Mesothelial cell of epicardium (in vitro differentiated cells): ENCODE measurements around the gene LITAF. TPM values are rescaled to one million over a fixed set of nuclear protein-coding genes. Genes with fewer than 3 reads are reported as not detected.

Experiments used
- DNase-seq, 2 experiments: peaks; one replicate each; pipeline ENCODE4 v3.0.0; 2021; ENCODE audit warnings: low spot score in 2 of 2; ENCODE audit not compliant: unreplicated experiment in 2 of 2
- H3K27ac Mint-ChIP-seq: 2 replicates; pipeline ENCODE4 v1.8.0; 2021; ENCODE audit warnings: mixed read lengths
- H3K27me3 Mint-ChIP-seq: 2 replicates; pipeline ENCODE4 v1.8.0; 2021; ENCODE audit warnings: low read depth, mixed read lengths
- H3K36me3 Mint-ChIP-seq: 2 replicates; pipeline ENCODE4 v1.8.0; 2021; ENCODE audit warnings: mixed read lengths
- H3K4me1 Mint-ChIP-seq: 2 replicates; pipeline ENCODE4 v1.8.0; 2021; ENCODE audit warnings: mixed read lengths
- H3K4me3 Mint-ChIP-seq: 2 replicates; pipeline ENCODE4 v1.8.0; 2021; ENCODE audit warnings: mild to moderate bottlenecking, moderate library complexity, mixed read lengths
- H3K9me3 Mint-ChIP-seq: 2 replicates; pipeline ENCODE4 v1.8.0; 2021; ENCODE audit warnings: mixed read lengths
- total RNA-seq: library from RNA; stranded (reverse); gene quantifications from 3 replicates; pipeline ENCODE4 v1.2.1, GENCODE V29; 2021
- TF ChIP-seq, protein P1 (sequence below): fragments of 200-600 bp; sonication (generic); IDR thresholded peaks from one replicate; pipeline ENCODE4 v1.5.0; 2021; ENCODE audit warnings: antibody characterized with exemption; ENCODE audit not compliant: unreplicated experiment

Gene LITAF
- total RNA-seq, 1 donor from 2014 or later, result 60.8 TPM

- H3K36me3 Mint-ChIP-seq, result no peaks in the 10 kb centered on the region
- peaks cover 40% of the 10 kb centered on the region for H3K4me1 Mint-ChIP-seq
Measured at GRCh38 chr16:11586378-11586855, 302 bp downstream of the LITAF start.

DNA sequence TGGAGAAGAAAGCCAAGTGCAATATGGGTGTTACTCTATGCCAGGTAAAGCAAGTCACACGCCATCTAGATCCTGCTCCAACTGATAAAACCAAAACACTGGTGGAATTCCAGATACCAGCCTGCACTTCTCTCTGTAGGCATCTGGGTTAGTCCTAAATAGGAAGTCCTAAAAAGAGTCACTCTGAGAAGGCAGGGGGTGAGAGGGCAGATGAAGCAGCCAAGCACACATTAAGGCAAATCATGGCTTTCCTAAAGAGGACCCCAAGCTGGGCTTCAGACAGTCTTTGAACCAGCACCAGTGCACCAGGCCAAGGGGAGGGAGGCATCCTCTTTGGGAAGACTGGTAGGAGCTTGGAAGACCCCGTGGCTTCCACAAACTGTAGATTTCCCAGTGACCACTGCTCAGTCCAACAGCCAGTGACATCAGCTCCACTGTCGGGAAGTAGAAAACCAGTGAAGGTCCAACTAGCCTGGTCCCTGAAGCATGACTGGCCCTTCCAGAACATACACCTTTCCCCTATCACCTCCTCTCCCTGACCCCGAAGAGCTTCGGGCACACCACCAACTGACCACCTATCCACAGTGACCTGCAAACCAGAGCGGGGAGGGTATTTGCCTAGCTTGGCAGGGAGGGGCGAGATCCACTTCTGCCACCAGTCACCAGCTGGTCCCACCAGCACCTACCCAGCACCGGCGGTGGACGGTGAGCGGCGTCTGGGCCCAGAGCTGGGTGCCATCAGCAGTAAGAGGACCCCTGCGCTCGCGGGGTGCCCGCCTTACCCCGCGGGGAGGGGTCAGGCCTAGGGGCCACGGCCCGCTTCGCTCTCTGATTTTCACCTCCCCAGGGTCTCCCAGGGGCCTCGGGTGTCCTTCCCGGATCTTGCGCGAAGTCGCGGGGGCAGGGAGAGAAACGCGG, 1.0 kb downstream of the LITAF start:
- TF ChIP-seq, protein P1, sequence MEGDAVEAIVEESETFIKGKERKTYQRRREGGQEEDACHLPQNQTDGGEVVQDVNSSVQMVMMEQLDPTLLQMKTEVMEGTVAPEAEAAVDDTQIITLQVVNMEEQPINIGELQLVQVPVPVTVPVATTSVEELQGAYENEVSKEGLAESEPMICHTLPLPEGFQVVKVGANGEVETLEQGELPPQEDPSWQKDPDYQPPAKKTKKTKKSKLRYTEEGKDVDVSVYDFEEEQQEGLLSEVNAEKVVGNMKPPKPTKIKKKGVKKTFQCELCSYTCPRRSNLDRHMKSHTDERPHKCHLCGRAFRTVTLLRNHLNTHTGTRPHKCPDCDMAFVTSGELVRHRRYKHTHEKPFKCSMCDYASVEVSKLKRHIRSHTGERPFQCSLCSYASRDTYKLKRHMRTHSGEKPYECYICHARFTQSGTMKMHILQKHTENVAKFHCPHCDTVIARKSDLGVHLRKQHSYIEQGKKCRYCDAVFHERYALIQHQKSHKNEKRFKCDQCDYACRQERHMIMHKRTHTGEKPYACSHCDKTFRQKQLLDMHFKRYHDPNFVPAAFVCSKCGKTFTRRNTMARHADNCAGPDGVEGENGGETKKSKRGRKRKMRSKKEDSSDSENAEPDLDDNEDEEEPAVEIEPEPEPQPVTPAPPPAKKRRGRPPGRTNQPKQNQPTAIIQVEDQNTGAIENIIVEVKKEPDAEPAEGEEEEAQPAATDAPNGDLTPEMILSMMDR, result no peak
- Mint-ChIP-seq H3K36me3 (no peaks in the 10 kb centered on the region), H3K9me3 (no peaks in the 10 kb centered on the region), H3K27me3 (no peaks in the 10 kb centered on the region), H3K4me3 (peak overlapping the region; percentile 80), H3K4me1 (peaks cover 40% of the 10 kb centered on the region), H3K27ac (peak overlapping the region; percentile 81)
- DNase-seq, result no peak

More at GRCh38 chr16:11586378-11586855, 302 bp downstream of the LITAF start:
- no peaks in the 10 kb centered on the region for H3K9me3 Mint-ChIP-seq
- H3K27ac Mint-ChIP-seq, result peak overlapping the region; percentile 81
- H3K27me3 Mint-ChIP-seq, result no peaks in the 10 kb centered on the region
- peak overlapping the region; percentile 80 for H3K4me3 Mint-ChIP-seq
- TF ChIP-seq, protein P1, result no peak
- DNase-seq, result no peak

DNA sequence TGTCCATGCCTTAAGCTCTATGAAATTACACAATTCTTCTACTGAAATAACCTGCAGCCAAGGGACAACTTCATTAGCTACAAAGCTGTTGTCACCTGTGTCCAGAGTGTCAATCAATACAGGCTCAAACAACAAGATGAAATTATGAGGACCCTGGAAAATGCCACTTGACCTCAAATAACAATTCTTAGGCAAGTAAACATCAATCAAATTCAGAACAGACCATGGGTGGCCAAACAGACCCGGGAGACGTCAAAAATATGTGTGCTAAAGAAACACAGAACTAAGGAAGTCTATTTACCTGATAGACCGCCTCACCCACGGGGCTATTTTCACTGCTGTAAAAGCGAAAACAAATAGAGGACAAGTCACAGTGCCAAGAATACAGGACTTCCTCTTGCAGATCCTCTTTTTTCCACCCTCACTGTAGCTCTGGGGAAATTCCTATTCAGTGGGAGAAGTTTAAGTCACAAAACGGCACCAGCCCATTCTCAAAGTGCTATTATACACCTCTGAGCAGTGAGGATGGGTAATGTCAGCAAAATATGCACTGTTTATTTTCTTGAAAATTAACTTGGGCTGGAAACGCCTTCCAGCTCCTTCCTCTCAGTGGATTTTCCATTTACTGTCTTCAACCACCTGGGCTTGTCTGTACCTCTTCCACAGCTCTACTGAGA, 2.7 kb downstream of the LITAF start:
- DNase-seq, result no peak
- H3K4me1 Mint-ChIP-seq, result peaks cover 40% of the 10 kb centered on the region
- TF ChIP-seq, protein P1, result no peak

GRCh38 chr16:11583166-11583565, 3.6 kb downstream of the LITAF start:
- H3K27me3 Mint-ChIP-seq, result no peaks in the 10 kb centered on the region
- H3K36me3 Mint-ChIP-seq, result no peaks in the 10 kb centered on the region
- no peak overlapping the region for H3K4me3 Mint-ChIP-seq
- TF ChIP-seq, protein P1, result no peak
- no peak for DNase-seq
- H3K9me3 Mint-ChIP-seq, result no peaks in the 10 kb centered on the region
- peaks cover 40% of the 10 kb centered on the region for H3K4me1 Mint-ChIP-seq
- peak overlapping the region; percentile 74 for H3K27ac Mint-ChIP-seq

More for the DNA sequence above, 2.7 kb downstream of the LITAF start:
- H3K4me3 Mint-ChIP-seq, result peak overlapping the region; percentile 5
- H3K27me3 Mint-ChIP-seq, result no peaks in the 10 kb centered on the region
- H3K9me3 Mint-ChIP-seq, result no peaks in the 10 kb centered on the region
- no peaks in the 10 kb centered on the region for H3K36me3 Mint-ChIP-seq
- peak overlapping the region; percentile 19 for H3K27ac Mint-ChIP-seq

DNA sequence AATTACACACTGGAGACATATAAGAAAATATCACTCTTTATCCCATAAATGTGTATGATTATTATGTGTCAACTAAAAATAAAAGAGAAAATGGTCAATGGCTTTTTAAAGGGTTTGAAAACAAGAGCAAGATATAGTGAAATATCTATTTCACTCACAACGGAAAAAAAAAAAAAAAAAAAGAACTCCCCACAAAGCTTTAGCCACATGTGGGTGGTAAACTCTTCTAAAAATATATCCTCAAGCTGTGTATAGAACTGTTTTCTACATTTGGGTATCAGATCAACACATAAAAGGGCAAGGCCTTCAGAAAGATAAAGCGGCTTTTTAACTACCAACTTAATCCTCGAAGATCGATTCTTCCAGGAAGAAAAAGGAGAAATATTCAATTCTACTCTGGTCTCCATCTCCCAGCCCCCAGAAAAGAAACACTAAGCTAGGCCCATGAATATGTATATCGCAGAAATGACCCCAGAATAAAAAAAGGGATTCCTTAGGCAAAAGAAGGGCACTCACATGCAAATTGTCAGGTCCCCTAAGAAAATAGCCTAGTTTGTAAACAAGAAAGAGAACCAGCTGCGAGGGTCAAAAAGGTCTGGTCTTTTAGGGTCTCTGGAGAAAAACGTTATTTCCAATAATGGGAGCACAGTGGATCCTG, 4.4 kb downstream of the LITAF start:
- no peaks in the 10 kb centered on the region for H3K9me3 Mint-ChIP-seq
- no peaks in the 10 kb centered on the region for H3K36me3 Mint-ChIP-seq
- TF ChIP-seq, protein P1, result no peak
- H3K27me3 Mint-ChIP-seq, result no peaks in the 10 kb centered on the region
- peaks cover 37% of the 10 kb centered on the region for H3K4me1 Mint-ChIP-seq
- H3K27ac Mint-ChIP-seq, result no peak overlapping the region
- no peak for DNase-seq
- H3K4me3 Mint-ChIP-seq, result no peak overlapping the region
